NCI-H2029 (cell line): ENCODE data around the gene PAM.
"Not testable (repeated sequence)": the region's sequence is repeated elsewhere in the genome, so short reads cannot be mapped to it uniquely, and the experiment has no call there.

Experiments
- DNase-seq: peaks from one replicate; lab custom pipeline; 2025; lab: John Stamatoyannopoulos, UW

Gene PAM

DNA sequence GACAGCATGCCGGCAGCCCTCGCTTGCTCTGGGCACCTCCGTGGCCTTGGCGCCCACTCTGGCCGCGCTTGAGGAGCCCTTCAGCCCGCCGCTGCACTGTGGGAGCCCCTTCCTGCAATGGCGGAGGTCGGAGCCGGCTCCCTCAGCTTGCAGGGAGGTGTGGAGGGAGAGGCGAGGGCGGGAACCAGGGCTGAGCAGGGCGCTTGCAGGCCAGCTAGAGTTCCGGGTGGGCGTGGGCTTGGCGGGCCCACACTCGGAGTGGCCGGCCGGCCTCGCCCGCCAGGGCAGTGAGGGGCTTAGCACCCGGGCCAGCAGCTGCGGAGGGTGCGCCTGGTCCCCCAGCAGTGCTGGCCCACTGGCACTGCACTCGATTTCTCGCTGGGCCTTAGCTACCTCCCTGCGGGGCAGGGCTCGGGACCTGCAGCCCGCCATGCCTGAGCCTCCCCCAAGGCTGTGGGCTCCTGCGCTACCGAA, 3.2 kb upstream of the PAM start:
- not testable (repeated sequence) for DNase-seq

DNA sequence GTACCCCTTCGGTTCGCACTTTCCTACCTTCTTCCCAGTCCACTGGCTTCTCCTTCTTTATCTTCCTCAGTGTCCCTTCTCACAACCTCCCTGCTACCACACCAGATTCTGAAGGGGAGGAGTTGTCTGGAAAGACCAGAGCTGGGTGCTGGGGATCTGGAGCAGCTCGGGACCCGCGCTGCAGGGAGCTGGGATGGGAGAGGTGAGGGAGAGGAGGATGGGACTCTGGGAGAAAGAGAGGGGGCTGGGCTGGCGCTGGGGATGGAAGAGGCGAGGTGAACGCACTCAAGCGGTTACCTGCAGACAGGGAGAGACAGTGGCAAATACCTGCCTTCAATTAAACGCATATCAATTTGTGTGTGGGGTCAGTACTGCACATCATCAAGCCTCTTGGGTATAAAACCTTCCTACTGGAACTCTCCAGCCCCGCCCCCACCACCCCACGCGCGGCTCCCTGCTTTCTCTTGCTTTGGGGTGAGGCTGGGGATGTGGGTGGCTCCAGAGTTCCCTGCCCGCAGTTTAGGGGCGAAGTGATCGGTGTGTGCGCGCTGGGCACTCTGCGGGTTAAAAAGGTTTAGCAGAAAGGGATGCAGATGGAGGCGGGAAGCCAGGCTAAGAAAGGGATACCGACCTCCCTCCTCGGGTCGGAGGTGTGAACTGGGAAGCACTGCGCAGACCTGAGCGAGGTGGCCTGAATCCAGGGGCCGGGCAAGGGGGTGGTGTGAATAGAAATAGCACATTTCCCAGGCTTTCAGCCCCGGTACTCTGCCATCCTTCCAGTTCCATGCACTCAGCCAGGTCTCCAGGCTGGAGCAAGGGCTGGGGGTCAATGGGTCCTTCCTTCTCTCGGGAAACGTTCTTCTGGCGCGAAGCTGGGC, 977 bp upstream of the PAM start:
- DNase-seq: no peak

DNA sequence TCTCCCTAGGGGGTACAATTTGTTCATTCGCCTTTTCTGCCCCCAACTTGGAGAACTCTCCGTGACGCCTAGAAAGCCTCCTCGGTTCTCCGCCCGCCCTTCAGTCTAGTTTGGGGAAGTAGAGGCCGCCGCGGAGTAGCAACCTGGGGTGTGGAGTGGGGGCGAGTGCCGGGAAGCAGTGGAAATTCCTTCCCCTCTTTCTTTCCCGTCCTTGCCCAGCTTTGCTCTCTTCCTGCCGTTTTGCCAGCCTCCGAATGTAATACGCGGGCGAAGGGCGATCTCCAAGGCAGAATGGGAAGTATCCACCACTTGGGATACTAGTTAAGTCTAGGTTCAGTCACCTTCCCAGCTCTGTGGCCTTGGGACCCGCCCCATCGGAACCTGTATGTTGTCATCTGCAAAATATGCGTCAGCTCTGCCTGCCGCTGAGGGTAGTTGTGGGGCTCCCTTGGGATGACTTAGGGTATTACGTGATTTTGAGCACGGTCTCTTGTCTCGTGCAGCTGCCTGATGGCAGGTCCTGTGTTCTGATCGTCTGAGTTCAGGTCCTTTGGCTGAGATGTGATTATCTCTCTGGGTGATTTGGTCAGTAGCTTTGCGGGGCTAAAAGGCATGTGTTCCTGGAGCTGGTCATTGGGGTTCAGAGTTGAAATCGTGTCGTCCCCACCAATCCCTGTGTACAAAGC, 724 bp downstream of the PAM start:
- peak; percentile 73 for DNase-seq

DNA sequence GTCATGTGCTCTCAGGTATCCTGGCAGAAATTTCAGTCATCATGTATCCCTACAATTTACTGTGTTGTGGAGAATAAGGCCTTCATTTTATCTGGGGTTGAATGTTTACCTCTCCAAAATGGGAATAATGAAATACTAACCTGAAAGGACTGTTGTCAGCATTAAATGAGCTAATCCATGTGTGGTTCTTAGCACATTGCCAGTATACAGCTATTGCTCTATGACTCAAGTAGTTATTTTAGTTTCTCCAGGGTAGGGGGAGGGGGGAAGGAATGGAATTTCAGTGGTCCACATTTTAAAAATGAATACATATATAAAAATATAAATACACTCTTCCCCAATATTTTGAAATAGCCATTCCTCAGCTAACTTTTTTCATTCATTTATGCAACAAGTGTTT, 3.5 kb downstream of the PAM start:
- peak; percentile 32 for DNase-seq

DNA sequence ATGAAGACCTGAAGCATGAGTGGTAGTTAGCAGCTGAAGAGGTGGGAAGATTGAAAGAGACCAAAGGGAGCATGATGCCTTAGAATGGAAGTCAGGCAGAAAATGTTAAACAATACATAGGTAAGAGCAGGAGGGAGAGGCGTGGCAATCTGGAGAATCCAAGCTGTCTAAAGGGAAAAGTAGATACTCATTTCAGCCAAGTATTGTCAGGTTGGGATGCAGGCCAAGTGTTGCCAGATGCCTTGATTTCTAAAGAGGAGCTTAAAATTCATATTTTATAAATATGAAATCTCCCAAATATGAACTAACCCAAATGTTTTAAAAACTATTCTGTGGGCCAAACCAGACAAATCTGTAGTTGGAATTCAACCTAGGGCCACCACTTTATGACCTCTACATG, 4.2 kb downstream of the PAM start:
- no peak for DNase-seq

DNA sequence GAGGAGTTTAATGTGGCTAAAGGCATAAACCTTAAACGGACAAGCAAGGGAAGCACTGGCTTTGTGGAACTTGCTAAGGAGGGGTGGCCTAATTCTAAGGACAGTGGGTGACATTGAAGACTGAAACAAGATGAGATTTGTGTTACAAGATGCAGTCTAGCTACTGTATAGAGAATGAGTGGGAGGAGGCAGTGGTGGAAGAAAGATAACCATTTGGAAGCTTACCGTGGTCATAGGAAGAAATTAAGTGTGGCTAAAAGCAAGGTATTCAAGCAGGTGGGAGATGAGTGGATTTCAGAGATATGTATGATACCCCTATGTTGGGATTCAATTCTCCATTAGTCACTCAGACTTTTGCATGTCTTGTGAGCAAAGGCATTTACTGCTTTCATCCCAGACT, 4.6 kb downstream of the PAM start:
- DNase-seq: no peak

DNA sequence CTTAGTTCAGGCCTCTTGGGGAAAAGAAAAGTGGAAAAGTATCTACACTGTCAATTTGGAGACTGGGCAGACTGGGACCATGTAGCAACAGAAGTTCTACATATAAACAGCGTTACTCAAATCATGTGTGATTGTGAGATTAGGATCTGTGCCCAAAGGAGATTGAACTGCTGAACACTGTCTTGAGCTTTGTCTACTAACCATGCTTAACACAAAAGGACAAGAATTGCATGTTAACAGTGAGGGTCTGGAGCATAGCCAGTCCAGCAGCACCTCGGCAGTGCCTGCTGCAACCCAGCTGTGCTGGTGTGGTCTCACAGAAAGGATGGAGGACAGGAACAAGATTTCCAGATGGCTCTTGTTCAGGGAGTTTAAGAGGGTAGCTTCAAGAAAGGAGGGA, 5.7 kb downstream of the PAM start:
- DNase-seq: peak; percentile 48

DNA sequence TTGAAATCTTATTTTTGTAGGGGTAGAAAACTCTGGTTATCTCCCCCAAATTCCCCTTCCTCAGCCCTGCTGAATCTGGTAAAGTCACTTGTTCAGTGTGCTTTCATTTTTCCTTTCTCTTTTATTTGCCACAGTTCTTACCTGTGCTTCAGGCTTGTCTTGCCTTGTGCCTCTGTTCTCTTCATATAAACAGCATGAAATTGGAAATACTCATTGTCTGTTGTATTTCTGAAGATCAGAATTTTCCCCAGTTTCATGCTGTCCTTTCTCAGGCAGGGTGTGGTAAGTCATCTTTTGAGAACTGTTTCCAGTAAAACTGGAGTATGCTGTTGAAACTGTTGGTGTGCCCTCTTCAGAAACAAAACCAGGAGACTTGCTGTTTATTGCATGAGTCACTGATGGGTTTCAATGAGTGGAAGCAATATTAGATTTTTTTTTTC, 7.0 kb downstream of the PAM start:
- peak; percentile 74 for DNase-seq

DNA sequence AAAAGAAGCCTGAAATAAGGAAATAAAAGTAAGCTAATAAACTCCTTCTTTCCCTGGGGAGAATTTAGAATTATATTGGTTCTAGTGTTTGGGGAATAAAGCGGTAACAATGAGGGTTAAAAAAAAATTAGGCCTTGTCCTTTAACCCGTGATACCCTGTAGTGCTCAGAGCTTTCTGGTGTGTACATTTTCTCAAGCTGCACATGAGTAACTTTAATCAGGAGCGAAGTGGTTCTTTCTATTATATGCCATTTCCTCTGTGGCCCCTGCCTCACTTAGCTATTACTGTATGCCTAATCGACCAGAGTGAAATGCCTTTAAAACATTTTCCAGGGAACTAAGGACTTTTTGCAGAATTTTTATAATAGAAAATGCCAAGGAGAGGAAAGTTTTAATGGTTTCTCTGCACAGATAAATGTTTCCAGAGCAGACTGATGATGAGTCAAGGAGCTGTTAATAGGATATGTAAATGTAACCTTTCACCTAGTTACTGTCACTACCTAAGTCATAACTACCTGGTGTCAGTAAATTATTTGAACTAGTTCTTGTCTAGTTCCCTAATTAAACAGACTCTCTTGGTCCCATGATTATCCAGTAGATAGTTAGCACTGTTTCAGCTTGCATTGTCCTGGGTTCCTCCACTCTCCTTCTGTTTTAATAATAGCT, 7.6 kb downstream of the PAM start:
- no peak for DNase-seq

DNA sequence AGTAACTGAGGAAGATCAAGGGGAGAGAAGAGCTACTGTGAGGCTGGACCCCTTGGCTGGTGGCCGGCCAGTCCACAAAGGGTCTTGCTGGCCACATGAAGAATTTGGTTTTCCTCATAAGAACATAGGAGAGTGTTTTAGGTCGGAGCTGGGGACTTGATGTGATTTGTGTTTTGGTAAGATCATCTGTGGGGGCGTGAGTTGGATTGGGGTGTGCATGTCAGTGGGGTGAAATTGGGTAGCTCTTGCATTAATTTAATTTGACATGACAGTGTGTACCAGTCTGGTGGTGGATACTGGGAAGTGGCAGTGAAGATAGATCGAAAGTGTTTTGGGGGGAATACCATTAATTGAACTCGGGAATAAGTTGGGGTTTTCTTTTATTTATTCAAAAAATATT, 8.6 kb downstream of the PAM start:
- no peak for DNase-seq

DNA sequence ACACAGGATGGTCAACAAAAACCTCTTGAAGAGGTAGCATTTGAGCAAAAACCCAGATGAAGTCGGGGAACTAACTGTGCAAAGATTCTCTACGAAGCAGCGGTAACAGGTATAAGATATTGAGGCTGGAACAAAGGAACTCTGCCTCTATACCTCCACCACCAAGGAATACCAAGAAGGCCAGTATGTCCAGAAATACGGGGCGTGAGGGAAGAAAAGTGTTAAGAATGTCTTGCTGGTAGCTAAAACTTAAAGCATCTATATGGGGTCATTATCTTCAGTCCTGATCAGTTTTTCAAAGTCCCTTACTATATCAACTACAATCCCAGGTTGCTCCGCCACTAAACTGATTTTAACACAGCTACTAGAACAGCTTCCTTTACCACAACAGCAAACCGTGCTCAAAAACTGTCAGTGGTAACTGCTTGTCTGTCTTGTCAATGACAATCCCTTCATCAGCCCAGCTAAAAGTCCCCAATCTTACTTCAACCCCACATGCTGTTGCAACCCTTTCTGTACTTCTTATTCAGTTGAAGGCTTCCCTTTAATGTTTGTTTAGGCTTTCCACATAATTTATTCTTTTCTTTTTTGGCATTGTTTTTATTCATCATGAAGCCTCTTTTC, 9.4 kb downstream of the PAM start:
- no peak for DNase-seq

DNA sequence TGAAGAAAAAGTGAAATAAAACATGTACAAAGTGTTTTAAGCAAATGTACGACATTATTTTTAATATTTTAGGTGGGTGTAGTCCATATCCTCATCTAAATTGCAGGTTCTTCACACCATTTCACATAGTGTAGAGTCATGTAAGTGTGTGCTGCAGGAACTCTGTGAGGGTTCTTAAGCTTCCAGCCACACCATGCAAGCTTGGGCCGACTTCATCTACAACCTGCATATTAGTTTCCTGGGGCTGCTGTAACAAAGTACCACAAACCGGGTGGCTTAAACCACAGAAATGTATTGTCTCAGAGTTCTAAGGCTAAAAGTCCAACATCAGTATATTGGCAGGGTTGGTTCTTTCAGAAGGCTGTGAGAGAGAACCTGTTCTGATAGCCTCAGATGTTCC, 10.2 kb downstream of the PAM start:
- DNase-seq: no peak

DNA sequence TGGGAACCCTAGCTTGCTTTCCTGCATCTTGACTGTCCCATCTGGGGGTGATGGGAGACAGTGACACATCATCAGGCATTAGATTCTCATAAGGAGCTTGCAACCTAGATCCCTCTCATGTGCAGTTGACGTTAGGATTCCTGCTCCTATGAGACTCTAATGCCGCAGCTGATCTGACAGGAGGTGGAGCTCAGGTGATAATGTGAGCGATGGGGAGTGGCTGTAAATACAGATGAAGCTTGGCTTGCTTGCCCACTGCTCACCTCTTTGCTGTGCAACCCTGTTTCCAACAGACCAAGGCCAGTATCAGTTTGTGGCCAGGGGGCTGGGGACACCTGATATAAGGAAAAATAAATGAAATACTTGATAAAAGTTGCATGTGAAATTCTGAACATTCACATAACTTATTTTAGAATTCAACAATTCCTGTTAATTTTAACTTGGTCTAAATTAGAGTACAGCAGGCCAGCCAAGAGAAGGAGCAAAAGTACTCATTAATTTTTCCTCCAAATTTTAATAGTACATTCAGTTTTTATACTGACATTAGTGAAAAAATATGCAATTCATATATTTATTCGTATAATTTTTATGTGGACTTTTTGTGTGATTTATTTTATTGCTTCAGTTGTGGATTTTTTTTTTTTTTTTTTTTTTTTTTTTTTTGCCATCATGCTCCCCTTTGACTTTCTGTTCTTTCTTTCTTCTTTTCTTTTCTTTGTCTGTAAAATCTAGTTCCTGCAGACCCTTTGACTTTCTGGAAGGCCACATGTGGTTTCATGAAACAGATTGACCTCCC, 11.4 kb downstream of the PAM start:
- DNase-seq: no peak

DNA sequence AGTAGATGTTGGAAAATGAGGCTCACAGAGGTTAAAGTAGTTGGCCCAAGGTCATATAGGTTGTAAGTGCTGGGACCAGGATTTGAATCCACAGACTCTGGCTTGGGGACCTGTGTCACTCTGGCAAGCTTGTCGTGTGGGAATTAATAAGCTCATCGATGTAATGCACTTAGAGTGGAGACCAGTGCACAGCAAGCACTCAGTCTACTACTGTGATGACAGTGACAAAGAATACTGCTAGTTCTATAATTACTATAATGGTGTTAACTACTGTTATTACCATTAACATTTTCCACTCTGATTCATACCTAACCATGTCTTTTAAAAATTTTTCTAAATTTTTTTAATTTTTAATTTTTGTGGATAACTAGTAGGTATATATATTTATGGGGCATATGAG, 12.8 kb downstream of the PAM start:
- no peak for DNase-seq

DNA sequence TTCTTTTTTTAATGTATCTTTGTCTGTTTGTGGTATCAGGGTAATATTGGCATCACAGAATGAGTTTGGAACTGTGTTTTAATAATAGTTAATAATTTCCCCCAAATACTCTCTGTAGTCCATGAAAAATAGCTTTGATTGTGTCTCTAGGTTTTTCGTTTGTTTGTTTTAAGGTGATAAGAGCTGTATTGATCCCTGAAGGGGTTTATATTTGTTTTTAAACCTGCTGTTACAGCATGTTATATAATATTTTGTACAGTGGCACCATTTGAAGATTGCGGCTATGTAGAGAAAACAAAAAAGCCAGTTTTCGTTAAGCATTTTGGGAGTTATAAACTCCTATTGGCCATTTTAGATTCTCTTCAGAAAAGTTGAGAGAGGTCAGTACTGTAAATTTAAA, 15.7 kb downstream of the PAM start:
- no peak for DNase-seq

DNA sequence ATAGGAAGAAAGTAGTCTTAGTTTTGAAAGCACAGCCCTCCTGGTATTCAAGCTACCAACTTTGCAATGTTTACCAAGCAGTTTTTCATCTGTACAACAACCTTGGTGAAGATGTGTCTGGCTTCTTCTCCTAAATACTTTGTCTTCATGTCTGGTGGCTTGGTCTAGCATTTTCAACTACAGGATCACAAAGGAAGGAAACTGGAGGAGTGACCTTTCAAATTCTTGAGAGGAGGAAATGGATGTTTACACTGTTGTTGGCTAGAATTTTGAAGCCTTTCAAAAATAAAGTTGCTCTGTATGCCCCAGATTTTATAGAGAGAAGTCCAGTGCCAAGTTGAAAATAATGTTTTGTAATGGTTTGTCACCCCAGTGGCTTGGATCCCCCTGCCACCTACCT, 16.3 kb downstream of the PAM start:
- no peak for DNase-seq

DNA sequence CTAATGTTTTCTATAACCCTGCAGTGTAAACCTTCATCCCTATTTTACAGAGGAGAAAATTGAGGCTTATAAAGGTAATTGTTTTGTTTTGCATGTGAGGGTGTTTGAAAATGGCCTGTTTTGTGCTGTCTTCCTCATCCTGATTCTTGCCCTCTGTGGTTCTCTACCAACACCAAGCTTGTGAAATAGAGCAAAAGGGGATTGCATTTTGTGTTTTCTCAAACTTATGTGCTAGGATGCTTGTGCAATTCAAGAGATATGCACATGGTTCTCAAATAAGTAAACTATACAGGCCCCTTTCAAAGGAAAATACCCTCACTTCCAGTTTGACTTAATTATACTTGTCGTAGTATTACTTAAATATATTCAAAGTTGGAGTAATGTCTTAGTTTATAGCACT, 17.2 kb downstream of the PAM start:
- DNase-seq: no peak

DNA sequence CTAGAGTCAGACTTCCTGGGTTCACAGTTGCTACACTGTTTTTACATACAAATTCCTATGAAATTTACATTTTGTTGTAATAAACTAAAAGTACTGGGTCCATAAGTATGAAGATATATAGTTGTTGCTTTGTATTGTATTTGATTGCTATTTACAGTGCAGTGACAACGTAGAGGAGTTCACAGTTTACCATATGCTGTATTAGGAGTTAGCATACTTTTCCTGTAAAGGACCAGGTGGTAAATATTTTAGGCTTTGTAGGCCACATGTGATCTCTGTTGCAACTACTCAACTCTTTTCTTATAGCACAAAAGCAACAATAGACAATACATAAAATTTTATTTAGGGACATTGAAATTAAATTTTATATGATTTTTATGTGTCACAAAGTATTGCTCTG, 18.0 kb downstream of the PAM start:
- no peak for DNase-seq

DNA sequence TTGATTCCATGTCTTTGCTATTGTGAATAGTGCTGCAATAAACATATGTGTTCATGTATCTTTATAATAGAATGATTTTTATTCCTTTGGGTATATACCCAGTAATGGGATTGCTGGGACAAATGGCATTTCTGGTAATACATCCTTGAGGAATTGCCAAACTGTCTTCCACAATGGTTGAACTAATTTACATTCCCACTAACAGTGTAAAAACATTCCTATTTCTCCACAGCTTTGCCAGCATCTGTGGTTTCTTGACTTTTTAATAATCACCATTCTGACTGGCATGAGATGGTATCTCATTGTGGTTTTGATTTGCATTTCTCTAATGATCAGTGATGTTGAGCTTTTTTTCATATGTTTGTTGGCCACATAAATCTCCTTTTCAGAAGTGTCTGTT, 20.7 kb downstream of the PAM start:
- DNase-seq: not testable (repeated sequence)

DNA sequence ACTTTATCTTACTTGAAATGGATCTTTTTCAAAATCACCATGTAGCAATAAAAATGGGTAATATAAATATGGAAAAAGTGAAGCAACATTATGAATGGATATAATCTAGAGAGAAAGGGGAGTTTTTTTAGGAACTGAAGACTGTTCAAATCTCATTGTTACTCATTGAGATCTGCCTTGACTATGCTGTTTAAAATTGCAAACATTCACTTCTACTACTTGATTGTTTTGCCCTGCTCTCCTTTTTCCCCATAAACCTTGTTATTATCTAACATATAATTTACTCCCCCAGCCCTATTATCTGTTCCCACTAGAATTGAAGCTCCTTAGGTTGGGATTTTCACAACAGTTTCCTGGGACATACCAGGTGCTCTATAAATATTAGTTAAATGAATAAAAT, 22.0 kb downstream of the PAM start:
- no peak for DNase-seq

DNA sequence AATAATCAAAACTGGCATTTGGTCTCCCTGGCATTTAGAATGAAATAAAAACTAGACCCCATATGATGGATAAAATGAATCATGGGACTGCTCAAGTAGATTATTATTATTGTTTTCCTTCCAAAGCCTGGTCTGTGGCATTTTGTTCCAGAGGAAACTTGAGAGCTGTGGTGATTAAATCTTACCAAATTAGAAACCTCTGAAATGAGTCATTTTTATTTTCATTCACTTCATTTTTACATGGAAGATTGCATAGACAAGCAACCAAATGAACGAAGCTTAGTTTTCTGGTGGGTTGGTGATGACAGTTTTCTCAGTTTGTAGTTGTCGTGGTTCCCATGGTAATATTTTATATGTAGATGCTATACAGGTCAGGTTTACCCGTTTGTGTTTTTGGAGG, 23.4 kb downstream of the PAM start:
- no peak for DNase-seq

DNA sequence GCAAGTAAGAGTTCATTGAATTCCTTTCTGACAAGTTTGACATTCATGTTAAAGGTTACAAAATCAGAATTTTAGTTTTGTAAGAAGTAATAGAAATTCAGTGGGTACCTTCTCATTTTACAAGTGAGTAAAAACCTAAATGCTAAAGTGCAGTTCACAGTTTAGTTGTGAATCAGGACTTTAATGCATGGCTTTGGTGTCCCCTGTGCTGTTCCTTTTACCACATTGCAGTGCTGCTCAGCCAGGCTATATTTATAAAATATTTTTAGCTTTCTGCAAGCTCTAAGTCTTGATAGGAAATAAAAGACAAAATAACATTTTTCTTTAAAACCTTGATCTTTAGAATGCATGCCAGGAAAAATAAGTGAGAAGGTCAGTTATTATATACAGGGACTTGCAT, 26.3 kb downstream of the PAM start:
- no peak for DNase-seq
